Keratinocyte (primary cell): ENCODE data around the gene IP6K2.

Experiments
- CTCF ChIP-seq, 3 experiments: IDR thresholded peaks in 1 of 3; conservative IDR thresholded peaks in 1 of 3; optimal IDR thresholded peaks in 1 of 3; 2 replicates in 2 of 3; 3 replicates in 1 of 3; pipeline versions ENCODE3 to v1.5.1; 2011; ENCODE audit warnings: low read length in 3 of 3, mild to moderate bottlenecking in 3 of 3, moderate library complexity in 2 of 3, control low read depth in 1 of 3, inconsistent platforms in 1 of 3; ENCODE audit not compliant: insufficient read depth in 2 of 3; ENCODE audit errors: extremely low read depth in 1 of 3
- EZH2 ChIP-seq: IDR thresholded peaks from one replicate; pipeline ENCODE4 v1.6.1; 2012; ENCODE audit warnings: inconsistent platforms, mild to moderate bottlenecking, low read length, moderate library complexity

GRCh38 chr3:48664313-48664644 is 52.7 kb downstream of the IP6K2 start:
- no peak for TF ChIP-seq CTCF (optimal IDR thresholded peaks at IDR 0.05 in 1 of 3, IDR thresholded peaks at IDR 0.05 in 1 of 3, conservative IDR thresholded peaks at IDR 0.05 in 1 of 3; ENCODE audit: extremely low read depth in 1 of 3, insufficient read depth in 2 of 3, low read length in 3 of 3)
- no peak for TF ChIP-seq EZH2
